ENCODE measurements around the gene TRMT10B. TPM values are rescaled to one million over a fixed set of nuclear protein-coding genes. Genes with fewer than 3 reads are reported as not detected.
A peak's percentile ranks its signal among the peaks of the same experiment; 100 is the strongest.

Gene TRMT10B
- total RNA-seq, result 3.9 and 5.6 TPM in 2 replicates
- 6.6 and 7.5 TPM in 2 replicates for polyA plus RNA-seq
- polyA plus RNA-seq (2012), result 4.4 and 5.6 TPM in 2 replicates
- 0.70 and 3.8 TPM in 2 replicates for polyA minus RNA-seq (ENCODE audit: low replicate concordance)

GRCh38 chr9:37753489-37754190, at the start of gene TRMT10B:
TRMT10B (plus strand) TSS chr9:37753805; CDS start chr9:37761932, 8,127 bp downstream.
- peak within 1 kb of the TSS; percentile 85 for H3K4me2 ChIP-seq (ENCODE audit: extremely low read depth, insufficient read depth, low read length)
- H3K27ac ChIP-seq (ENCODE audit: insufficient read depth, low read length), result peak within 1 kb of the TSS; percentile 83
- H4K20me1 ChIP-seq (ENCODE audit: control insufficient read depth, extremely low read depth, insufficient read depth, low read length), result no peaks in the 10 kb centered on the region
- TF ChIP-seq EZH2 (IDR thresholded peaks at IDR 0.05; ENCODE audit: low read length, missing control alignments) (no peak), CTCF (conservative IDR thresholded peaks at IDR 0.05 in 1 of 2, IDR thresholded peaks at IDR 0.05 in 1 of 2; ENCODE audit: low read depth in 1 of 2, low read length in 2 of 2) (no peak)
- peak within 1 kb of the TSS; percentile 73 for H3K9ac ChIP-seq (ENCODE audit: insufficient read depth, low read length)
- H3K4me1 ChIP-seq (ENCODE audit: control insufficient read depth, extremely low read depth, insufficient read depth, low read length), result no peaks in the 10 kb centered on the region
- H3K36me3 ChIP-seq (ENCODE audit: control insufficient read depth, insufficient read depth, low read length), result no peaks in the 10 kb centered on the region
- no peaks in the 10 kb centered on the region for H3K9me3 ChIP-seq (ENCODE audit: control insufficient read depth, insufficient read depth, low read depth, low read length)
- H2AFZ ChIP-seq (ENCODE audit: low read length), result peak within 1 kb of the TSS; percentile 91
- peaks cover 3% of the 10 kb centered on the region for H3K79me2 ChIP-seq (ENCODE audit: control insufficient read depth, insufficient read depth, low read length)
- DNase-seq (ENCODE audit: low read depth in 2 of 2), result peak; percentile 73
- no peaks in the 10 kb centered on the region for H3K27me3 ChIP-seq (ENCODE audit: control insufficient read depth, insufficient read depth, low read length)
- peak within 1 kb of the TSS; percentile 82 to 95 (median 88) for H3K4me3 ChIP-seq (replicated peaks in 1 of 4; ENCODE audit: control extremely low read depth in 1 of 4, insufficient read depth in 1 of 4, low read depth in 3 of 4, low read length in 4 of 4)

GRCh38 chr9:37705787-37706186, 47.8 kb upstream of the TRMT10B start:
- H3K4me2 ChIP-seq (ENCODE audit: extremely low read depth, insufficient read depth, low read length), result no peak overlapping the region
- H3K27me3 ChIP-seq (ENCODE audit: control insufficient read depth, insufficient read depth, low read length), result peaks cover 12% of the 10 kb centered on the region
- H3K4me3 ChIP-seq (replicated peaks in 1 of 4; ENCODE audit: control extremely low read depth in 1 of 4, insufficient read depth in 1 of 4, low read depth in 3 of 4, low read length in 4 of 4), result no peak overlapping the region
- no peaks in the 10 kb centered on the region for H4K20me1 ChIP-seq (ENCODE audit: control insufficient read depth, extremely low read depth, insufficient read depth, low read length)
- no peaks in the 10 kb centered on the region for H3K4me1 ChIP-seq (ENCODE audit: control insufficient read depth, extremely low read depth, insufficient read depth, low read length)
- H3K9ac ChIP-seq (ENCODE audit: insufficient read depth, low read length), result no peak overlapping the region
- no peak for DNase-seq (ENCODE audit: low read depth in 2 of 2)
- H2AFZ ChIP-seq (ENCODE audit: low read length), result no peak overlapping the region
- no peaks in the 10 kb centered on the region for H3K36me3 ChIP-seq (ENCODE audit: control insufficient read depth, insufficient read depth, low read length)
- no peaks in the 10 kb centered on the region for H3K9me3 ChIP-seq (ENCODE audit: control insufficient read depth, insufficient read depth, low read depth, low read length)
- H3K27ac ChIP-seq (ENCODE audit: insufficient read depth, low read length), result no peak overlapping the region
- TF ChIP-seq EZH2 (IDR thresholded peaks at IDR 0.05; ENCODE audit: low read length, missing control alignments) (no peak), CTCF (conservative IDR thresholded peaks at IDR 0.05 in 1 of 2, IDR thresholded peaks at IDR 0.05 in 1 of 2; ENCODE audit: low read depth in 1 of 2, low read length in 2 of 2) (no peak)
- no peaks in the 10 kb centered on the region for H3K79me2 ChIP-seq (ENCODE audit: control insufficient read depth, insufficient read depth, low read length)

- no peak overlapping the region for H3K9ac ChIP-seq (ENCODE audit: insufficient read depth, low read length)
- H3K79me2 ChIP-seq (ENCODE audit: control insufficient read depth, insufficient read depth, low read length), result no peaks in the 10 kb centered on the region
- H4K20me1 ChIP-seq (ENCODE audit: control insufficient read depth, extremely low read depth, insufficient read depth, low read length), result no peaks in the 10 kb centered on the region
- H3K4me2 ChIP-seq (ENCODE audit: extremely low read depth, insufficient read depth, low read length), result no peak overlapping the region
- no peaks in the 10 kb centered on the region for H3K9me3 ChIP-seq (ENCODE audit: control insufficient read depth, insufficient read depth, low read depth, low read length)
- no peak overlapping the region for H3K27ac ChIP-seq (ENCODE audit: insufficient read depth, low read length)
- no peaks in the 10 kb centered on the region for H3K36me3 ChIP-seq (ENCODE audit: control insufficient read depth, insufficient read depth, low read length)
- no peaks in the 10 kb centered on the region for H3K4me1 ChIP-seq (ENCODE audit: control insufficient read depth, extremely low read depth, insufficient read depth, low read length)
- DNase-seq (ENCODE audit: low read depth in 2 of 2), result peak; percentile 2 to 55
- no peak overlapping the region for H2AFZ ChIP-seq (ENCODE audit: low read length)
- TF ChIP-seq CTCF (conservative IDR thresholded peaks at IDR 0.05 in 1 of 2, IDR thresholded peaks at IDR 0.05 in 1 of 2; ENCODE audit: low read depth in 1 of 2, low read length in 2 of 2) (no peak), EZH2 (IDR thresholded peaks at IDR 0.05; ENCODE audit: low read length, missing control alignments) (no peak)
- H3K4me3 ChIP-seq (replicated peaks in 1 of 4; ENCODE audit: control extremely low read depth in 1 of 4, insufficient read depth in 1 of 4, low read depth in 3 of 4, low read length in 4 of 4), result no peak overlapping the region
- peaks cover 12% of the 10 kb centered on the region for H3K27me3 ChIP-seq (ENCODE audit: control insufficient read depth, insufficient read depth, low read length)
Measured at GRCh38 chr9:37706290-37706689, 47.3 kb upstream of the TRMT10B start.

All from fibroblast of lung (primary cell).